Measurements from ENCODE around the gene CCDC92.
"Not testable (repeated sequence)": the region's sequence is repeated elsewhere in the genome, so short reads cannot be mapped to it uniquely, and the experiment has no call there.

CCDC92 gene

GRCh38 chr12:123934016-123934620, 38.5 kb downstream of the CCDC92 start:
- no peak for DNase-seq

- no peak for DNase-seq
Observed at GRCh38 chr12:123933214-123933613, 39.4 kb downstream of the CCDC92 start.

GRCh38 chr12:123931686-123932321, 40.8 kb downstream of the CCDC92 start:
- DNase-seq = peak; percentile 55

DNA sequence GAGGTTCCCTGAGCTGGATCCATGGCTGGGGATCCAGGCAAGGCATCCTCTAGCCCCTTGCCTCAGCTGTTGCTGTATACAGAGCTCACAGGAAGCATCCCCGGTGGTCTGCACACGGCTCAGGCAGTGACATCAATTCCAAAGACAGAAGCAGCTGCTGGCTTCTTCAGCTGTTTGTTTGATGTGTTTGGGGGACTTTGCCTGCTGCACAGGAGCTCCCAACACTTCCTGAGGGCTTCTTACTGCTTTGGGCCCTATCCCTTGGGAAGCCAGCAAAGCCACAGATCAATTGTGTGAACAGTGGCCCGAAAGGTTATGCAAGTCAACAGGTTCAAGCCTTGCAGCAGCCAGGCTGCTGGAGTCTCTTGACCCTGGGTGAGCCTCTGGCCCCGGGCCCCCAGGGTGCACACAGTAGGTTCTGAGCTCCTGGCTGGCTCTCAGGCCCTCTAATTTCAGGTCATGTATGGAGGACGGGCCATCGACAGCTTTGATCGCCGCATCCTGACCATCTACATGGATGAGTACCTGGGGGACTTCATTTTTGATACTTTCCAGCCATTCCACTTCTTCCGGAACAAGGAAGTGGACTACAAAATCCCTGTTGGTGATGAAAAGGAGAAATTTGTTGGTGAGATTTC, 42.6 kb downstream of the CCDC92 start:
- DNase-seq = no peak

- DNase-seq = no peak
Observed at GRCh38 chr12:123928897-123929296, 43.7 kb downstream of the CCDC92 start.

DNA sequence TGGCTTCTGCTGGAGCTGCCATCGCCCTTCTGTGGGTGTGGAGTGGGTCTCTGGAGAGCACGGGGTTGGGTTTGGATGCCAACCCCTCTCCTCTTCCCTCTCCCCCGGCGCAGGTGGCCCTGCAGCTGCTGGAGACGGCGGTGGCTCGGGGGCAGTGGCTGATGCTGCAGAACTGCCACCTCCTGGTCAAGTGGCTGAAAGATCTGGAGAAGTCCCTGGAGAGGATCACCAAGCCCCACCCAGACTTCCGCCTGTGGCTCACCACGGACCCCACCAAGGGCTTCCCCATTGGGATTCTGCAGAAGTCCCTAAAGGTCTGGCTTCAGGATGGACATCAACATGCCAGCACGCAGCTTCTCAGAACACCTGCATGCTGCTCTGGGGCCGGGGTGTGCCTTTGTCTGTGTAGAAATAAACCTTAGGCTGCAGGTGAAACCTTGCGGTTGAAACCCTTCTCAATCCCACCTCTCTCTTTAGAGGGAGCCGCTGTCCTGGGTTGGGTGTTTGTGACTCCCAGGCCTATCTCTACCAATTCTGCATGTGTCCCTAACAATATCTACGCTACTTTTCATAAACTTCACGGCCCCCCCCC, 44.3 kb downstream of the CCDC92 start:
- DNase-seq = no peak

GRCh38 chr12:123924539-123924938, 48.1 kb downstream of the CCDC92 start:
- no peak for DNase-seq

DNA sequence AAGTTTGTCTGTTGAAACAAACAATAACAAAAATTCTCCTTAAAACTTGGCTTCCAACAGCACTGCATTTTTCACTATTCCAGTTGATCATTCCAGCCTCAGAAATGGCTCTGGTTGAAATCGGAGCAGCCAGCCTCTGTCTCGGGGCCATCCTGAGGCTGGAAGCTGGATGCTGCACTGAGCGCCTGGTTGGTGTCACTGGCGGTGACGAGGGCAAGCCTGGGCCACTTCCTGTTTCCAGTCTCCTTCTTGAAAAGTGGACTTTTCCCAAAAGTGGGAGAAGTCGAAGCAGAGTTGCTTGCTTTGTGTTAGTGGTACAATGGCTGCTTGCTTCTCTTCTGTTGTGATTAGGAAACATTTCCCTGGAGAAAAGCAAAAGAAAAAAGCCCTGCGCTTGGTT, 48.7 kb downstream of the CCDC92 start:
- DNase-seq = no peak

DNA sequence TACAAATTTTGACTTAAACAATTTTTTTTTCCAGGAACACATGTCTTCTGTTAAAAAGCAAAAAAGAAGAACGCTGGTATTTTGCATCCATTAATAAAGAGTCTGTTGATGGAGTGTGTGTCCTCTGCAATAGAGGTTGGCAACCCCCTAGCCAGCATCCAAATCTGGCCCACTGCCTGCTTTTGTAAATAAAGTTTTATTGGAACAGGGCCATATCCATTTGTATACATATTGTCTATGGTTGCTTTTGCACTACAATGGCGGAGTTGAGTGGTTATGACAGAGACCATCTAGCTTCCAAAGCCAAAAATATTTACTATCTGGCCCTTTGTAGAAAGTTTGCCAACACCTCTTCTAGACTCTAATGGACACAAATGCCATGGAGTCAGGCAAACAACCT, 49.6 kb downstream of the CCDC92 start:
- DNase-seq = no peak

DNA sequence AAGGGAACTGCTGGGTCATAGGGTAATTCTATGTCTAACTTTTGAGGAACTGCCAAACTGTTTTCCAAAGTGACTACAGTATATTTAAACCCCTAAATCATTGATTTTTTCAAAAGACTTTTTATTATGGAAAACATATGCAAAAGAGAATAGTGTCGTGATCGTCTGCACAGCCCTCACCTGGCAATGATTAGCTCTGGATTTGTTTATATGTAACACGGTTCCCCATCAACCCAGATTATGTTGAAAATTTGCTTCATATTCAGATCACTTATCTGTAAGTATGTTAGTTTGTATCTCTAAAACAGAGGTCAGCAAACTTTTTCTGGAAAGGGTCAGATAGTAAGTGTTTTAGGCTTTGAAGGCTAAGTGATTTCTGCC, 52.7 kb downstream of the CCDC92 start:
- DNase-seq = no peak

DNA sequence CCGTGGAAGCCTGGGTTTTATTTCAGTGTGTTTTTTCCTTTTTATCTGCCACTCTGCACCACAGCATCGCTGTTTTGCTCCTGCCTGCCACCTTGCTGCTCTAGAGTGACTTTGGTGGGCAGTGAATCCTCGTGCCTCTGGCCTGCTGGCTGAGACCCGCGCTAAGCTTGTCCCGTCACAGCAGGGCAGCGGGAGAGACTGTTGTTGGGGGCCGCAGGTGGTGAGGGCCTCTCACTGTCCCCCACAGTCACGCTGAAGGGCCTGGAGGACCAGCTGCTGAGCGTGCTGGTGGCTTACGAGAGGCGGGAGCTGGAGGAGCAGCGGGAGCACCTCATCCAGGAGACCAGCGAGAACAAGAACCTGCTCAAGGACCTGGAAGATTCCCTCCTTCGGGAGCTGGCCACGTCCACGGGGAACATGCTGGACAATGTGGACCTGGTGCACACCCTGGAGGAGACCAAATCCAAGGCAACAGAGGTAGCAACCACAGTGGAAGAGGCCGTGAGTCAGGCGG, 55.2 kb downstream of the CCDC92 start:
- DNase-seq = no peak

GRCh38 chr12:123916729-123917128, 55.9 kb downstream of the CCDC92 start:
- DNase-seq = peak; percentile 77

GRCh38 chr12:123914726-123915333, 57.8 kb downstream of the CCDC92 start:
- no peak for DNase-seq

DNA sequence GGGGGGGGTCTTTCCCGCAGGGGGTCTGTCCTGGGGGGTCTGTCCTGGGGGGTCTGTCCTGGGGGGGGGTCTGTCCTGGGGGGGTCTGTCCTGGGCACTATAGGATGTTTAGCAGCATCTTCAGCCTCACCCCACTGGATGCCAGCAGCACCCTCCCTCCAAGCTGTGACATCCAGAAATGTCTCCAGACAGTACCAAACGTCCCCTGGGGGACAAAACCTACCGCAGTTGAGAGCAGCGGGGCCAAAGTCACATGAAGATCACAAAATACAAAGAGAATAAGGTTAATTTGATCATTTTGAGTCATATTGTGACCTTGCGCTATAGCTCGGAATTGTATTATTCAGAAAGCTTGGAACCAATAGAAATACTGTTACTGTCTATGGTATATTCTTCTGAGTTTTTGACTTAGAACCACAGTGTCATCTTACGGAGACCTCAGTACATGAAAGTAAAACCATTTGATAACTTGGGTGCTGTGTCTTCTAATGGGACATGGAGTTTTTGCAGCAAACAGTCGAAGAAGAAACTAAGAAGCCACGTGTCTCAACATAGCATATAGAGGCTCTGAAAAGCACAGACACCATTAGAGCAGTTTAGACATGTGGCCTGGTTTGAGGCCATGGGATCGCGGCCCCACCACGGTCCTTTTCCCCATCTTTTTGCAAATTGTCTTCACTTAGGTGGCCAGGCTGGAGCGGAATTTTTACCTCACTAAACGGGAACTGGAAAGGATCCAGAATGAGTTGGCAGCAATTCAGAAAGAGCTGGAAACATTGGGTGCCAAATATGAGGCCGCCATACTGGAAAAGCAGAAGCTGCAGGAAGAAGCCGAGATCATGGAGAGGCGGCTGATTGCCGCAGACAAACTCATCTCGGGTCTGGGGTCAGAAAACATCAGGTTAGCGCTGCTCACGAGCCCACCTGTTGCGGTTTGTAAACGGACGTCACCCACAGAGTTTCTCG, 59.9 kb downstream of the CCDC92 start:
- no peak for DNase-seq

GRCh38 chr12:123911672-123912409, 60.8 kb downstream of the CCDC92 start:
- DNase-seq = not testable (repeated sequence)

DNA sequence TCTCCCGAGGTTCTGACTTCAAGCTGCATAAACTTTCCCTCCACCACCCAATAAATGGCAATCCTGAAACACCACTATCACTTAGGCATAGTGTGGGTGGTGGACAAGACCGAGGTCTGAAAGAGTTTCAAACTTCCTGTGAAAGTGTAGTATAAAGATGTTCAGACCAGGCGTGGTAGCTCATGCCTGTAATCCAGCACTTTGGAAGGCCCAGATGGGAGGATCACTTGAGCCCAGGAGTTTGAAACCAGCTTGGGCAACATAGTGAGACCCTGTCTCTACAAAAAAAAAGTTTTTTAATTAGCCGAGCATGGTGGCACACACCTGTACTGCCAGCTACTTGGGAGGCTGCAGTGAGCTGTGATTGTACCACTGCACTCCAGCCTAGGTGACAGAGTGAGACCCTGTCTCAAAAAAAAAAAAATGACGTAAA, 61.9 kb downstream of the CCDC92 start:
- no peak for DNase-seq

DNA sequence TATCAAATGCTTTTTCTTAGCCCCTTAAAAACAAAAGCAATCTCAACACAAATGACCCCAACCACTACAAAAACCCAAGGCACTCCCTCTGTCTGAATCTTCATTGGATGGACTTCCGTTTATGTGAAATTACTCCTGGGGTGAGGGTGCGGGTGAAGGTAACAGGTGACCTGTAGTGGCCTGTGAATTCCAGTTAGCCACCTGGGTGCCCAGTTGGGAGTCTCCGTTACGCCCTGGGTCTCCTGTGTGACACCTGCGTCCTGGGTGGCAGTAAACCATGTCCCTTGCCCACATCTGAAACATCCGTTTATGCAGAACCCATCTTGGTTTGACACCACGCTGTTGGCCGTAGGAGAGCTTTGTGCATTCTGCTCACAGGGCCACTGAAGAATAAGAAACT, 62.6 kb downstream of the CCDC92 start:
- DNase-seq = no peak

GRCh38 chr12:123908884-123909725, 63.5 kb downstream of the CCDC92 start:
- no peak for DNase-seq

DNA sequence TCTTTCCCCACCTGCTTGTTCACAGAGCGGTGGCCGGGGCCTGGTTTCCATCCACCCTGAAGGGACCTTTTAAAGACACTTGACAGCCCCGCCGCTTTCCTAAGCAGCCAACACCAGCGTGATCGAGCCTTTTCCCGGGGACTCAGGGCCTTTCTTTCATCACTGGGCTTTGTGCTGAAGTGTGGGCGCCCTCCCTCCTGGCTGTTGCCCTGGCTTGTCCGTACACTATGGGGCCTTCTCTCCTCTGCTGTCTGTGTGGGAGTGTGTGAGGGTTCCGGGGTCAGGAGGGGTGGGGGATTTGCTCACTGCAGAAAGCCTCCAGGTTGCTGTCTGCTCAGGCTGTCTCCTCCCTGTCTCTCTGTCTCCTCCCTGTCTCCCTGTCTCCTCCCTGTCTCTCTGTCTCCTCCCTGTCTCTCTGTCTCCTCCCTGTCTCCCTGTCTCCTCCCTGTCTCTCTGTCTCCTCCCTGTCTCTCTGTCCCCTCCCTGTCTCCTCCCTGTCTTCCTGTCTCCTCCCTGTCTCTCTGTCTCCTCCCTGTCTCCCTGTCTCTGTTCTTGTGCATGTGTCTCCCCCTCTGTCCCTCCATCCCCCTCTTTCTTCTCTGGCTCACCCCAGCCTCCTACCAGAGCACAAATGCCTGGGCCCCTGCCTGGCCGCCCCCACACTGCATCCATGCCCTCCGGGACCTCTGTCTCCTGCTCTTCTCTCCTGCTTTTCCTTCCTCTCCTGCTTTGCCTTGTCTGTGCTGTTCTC, 64.7 kb downstream of the CCDC92 start:
- DNase-seq = no peak

All from stimulated activated CD4-positive, alpha-beta T cell treated with anti-CD3 and anti-CD28 coated beads, Interleukin-15, amount 100 ng/mL, for 24 hours (primary cell).